Hematopoietic multipotent progenitor cell treated with erythropoietin and hydrocortisone succinate and interleukin-3 and kit ligand, for 4 days (in vitro differentiated cells): ENCODE measurements around the gene COL9A3.

Experiments used
- DNase-seq: peaks from one replicate; pipeline ENCODE4 v3.0.0-alpha.2; 2015

COL9A3 gene

DNA sequence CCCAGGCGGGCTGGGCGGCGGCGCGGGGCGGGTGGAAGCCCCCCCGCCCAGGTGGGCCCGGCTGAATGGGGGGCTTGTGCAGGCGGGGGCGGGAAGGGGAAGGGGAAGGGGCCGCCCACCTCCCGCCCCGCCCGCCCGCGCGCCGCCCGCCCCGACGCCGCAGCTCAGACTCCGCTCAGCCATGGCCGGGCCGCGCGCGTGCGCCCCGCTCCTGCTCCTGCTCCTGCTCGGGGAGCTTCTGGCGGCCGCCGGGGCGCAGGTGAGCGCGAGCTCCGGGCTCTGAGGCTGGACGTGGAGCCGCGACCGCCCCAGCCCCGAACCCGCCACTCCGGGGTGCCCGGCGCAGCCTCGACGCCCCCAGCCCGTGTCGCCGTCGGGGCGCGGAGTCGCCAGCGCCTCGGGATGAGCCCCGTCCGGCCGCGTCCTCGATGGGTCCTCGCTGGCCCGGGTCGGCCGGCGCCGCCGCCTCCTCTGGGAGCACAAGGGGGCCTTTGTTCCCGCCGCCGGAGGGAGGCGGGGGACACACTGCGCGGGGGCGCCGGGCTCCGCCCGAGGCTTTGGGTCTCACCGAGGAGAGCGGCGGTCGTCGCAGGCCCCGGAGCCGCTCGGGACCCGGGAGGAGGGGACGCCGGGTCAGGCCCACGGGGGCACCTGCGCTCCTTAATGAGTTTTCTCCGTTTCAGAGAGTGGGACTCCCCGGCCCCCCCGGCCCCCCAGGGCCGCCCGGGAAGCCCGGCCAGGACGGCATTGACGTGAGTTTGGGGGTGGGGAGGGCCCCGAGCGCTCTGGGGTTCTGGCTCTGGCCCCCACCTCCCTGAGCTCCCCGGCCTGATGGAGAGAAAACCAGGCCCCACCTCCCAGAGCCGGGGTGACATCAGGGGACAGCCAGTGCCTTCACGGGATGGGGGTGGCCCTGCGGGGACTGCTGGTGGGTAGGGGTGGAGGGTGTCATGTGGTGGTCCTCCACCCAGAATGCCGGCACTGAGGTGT, at the start of gene COL9A3:
Gene COL9A3, plus strand, starts transcription at position 167 of the 990 bp plus-strand sequence. Its CDS starts 15 bp downstream, at position 182.
- no peak for DNase-seq

DNA sequence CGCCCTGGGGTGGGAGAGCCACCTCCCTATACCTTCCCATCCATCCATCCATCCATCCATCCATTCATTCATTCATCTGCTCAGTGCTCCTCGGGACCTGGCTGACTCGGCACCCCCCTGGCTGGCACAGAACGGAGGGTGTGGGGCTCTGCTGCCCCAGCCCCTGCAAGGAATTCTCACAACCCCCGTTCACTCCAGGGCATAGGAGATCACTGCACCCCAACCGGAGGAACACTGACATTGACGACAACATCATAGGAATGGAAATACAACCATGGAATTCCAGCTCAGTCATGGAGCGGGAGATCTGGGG, 48.7 kb upstream of the COL9A3 start:
- DNase-seq, result no peak

DNA sequence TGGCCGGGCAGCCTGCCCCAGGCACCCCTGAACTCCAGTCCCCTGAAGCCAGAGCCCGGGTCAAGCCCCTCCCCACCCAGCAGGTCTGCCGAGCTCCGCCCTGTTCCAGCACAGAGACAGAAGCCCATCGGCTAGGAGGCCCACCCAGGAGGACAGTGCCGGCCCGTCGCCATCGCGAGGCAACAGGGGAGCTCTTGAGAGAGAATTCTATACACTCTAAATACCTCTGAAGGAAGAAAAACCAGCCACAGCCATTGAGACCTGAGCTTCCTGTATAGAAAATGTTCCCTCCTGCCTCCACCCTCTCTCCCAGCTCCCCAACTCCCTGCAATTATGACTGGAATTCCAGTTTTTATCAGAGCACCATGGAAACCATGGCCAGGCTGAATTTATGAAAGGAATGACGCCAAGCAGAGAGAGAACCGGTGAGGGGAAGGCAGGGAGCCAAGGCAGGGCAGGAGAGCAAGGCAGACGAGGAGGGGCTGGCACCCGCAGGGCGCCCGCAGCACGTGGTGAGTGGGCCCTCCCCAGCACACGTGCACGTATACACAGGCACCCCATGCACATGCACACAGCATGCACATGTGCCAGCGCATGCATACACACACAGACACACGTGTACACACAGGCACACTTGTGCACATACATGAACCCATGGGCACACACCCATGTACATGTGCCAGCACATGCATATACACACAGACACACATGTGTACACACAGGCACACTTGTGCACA, 48.1 kb upstream of the COL9A3 start:
- DNase-seq, result no peak

DNA sequence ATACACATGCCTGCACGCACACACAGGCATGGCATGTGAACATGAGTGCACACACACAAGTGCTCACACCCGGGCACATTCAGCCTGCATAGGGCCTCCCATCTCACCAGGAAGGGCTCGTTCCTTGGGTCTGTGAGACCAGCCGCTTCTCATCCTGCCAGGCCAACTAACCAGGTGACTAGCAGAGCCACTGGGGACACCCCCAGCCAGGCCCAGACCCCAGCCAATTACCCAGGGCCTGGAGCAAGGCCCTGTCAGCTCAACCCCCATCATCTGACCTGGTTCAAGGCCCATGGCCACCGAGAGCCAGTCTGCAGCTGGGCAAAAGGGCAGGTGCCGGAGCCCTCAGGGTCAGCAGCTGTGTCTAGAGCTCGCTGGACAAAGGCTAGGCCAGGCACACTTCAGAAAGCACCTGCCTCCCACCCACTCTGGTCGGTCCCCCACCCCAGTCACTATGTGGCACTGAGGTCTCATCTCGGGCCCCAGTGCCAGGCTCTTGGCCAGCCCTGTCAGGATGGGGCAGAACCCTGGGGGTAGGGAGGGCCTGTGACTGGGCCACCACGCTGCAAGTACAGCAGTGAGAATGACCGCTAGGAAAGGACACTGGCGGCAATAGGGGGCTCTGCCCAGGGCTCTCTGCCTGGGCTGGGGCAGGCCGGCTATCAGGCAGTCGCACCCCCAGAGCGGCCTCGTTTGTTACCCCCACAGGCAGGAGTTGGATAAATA, 47.3 kb upstream of the COL9A3 start:
- DNase-seq, result no peak

DNA sequence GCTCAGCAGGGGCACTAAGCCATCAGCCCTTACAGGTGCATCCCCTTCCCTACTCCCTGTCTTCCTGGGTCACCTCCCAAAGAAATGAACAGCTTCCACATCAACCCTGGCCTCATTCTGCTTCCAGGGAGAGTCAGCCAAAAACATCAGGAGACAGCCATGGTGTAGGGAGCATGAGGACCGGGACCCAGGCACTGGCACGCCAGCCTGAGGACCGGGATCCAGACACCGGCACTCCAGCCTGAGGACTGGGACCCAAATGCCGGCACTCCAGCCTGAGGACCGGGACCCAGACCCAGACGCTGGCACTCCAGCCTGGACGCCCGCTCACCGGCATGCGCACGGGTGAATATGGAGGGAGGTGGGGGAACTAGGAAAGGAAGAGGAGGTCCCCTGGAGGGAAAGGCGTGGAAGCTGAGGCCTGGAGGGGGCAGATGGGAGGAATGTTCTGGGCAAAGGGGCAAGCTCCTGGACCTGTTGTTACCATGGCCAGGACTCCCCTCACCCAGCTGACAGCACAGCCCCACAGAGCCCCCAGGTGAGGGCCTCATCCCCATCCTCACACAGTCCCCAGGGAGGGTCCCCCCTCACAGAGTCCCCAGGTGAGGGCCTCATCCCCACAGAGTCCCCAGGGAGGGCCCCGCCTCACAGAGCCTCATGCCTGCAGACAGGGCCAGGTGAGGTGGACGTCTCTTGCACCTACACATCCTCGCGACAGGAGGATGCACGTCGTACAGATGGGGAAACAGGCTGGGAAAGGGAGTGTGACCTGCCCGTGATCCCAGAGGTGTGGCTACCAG, 46.5 kb upstream of the COL9A3 start:
- no peak for DNase-seq

DNA sequence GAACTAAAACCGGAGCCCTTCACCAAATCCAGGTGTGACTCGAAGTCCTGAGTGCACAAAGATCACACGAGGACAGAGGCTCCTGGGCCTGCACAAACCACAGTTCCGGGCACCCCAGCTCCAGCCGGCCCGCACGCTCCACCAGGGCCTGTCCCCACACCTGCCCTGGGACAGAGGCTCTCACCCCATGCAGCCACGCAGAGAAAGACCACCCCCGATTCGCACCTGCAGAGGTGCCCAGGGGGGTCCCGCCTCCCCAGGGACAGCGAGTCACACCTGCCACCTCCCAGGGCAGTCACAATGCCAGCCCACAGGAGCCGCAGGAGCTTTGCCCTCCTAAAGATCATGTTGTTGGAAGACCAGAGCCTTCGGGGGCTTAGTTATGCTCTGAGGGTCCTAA, 45.9 kb upstream of the COL9A3 start:
- DNase-seq, result no peak

DNA sequence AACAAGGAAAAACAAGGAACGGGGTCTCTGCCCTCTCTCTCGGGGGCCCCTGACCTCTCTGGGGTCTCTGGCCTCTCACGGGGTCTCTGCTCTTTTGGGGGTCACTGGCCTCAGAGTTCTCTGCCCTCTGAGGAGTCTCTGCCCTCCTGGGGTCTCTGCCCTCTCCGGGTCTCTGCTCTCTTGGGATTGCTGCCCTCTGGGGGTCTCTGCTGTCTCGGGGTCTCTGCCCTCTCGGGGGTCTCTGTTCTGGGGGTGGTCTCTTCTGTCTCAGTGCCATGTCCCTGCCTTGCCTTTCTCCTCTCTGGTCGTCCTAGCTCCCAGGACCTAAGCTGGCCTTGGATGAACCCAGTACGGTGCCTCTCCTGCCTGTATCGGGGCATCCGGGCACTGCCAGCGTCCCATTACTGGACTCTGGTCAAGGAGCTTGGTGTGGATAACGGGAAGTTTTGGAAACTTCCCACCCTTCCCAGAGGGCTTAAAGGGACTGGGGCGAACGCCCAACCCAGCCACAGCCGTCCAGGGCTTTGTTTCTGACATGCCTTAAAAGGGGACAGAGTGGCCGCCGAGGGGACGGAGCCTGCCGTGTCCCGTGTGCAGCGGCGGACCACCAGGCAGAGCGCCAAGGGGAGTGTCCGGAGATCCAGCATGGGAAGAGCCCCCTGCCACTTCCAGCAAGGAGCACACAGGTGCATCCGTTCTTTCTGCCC, 45.3 kb upstream of the COL9A3 start:
- DNase-seq, result no peak

DNA sequence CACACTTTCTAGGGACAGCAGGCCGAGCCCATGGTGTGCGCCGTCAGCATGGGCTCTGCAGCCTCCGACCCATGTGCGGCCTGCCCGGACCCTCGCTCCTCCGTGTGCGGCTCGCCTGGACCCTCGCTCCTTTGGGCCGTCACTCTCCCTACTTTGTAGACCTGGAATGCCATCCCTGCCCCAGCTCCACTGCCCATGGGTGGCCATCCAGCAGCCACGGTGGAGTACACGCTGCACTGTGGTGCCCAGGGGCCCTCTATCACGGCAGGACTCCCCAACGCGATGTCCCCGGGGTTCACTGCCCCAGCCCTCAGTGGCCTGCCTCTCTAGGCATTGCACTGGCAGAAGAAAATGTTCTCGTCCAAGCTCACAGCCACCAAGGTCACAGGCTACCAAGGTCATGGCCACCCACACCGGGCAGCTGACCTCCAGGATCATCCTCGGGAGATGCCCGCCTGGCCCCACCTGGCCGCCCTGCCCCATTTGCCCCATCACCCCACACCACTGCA, 44.7 kb upstream of the COL9A3 start:
- DNase-seq, result no peak

DNA sequence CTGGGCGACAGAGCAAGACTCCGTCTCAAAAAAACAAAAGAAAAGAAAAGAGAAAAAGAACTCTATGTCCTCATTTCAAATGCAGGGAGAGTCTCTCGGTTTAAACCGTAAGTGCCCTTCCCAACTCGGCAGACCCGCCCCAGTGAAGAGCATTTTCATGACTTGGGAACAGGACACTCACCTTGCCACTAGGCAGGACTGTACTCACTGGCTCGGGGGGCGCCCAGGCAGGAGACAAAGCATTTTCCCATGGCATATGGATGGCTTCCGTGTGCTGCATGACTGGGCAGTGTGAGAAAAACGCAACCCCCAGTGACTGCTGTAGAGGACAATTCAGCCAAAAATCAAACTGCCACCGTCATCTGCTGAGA, 44.2 kb upstream of the COL9A3 start:
- no peak for DNase-seq

DNA sequence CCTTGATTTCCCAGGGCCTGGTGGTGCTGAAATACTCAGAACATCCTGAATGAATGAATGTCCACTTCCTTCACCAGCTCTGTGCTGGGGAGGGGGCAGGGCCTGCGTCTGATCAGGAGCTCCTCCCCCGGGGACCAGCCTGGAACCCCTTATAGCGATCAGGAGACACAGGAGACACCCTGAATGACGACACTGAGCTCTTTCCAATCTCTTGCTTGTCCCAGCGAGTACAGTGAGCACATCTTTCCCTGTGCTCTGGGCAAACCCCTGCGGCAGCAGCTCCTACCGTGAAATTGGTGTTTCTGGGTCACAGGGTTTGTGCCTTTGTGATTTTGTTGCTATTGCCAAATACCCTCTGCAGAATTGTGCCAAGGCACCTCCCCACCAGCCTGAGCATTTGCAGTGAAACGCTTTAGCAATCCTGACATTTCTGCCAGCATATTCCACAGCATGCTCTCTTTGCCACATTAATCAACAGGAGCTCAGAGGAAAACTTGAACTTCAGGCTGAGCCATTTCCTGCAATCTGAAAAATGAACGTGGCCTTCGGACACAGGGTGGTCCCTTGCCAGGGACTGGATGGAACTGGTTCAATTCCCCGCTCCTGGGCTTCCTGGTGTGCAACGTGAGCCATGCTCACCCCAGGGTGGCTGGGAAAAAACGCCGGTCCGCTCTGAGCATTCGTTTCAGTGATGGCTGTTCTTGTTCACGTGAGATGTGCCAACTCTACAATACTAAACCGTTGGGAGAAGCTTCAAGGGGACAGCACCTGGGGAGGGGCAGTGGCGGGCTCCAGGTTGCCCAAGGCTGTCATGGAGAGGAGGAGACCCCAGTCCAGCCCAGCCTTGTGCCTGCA, 43.6 kb upstream of the COL9A3 start:
- no peak for DNase-seq

DNA sequence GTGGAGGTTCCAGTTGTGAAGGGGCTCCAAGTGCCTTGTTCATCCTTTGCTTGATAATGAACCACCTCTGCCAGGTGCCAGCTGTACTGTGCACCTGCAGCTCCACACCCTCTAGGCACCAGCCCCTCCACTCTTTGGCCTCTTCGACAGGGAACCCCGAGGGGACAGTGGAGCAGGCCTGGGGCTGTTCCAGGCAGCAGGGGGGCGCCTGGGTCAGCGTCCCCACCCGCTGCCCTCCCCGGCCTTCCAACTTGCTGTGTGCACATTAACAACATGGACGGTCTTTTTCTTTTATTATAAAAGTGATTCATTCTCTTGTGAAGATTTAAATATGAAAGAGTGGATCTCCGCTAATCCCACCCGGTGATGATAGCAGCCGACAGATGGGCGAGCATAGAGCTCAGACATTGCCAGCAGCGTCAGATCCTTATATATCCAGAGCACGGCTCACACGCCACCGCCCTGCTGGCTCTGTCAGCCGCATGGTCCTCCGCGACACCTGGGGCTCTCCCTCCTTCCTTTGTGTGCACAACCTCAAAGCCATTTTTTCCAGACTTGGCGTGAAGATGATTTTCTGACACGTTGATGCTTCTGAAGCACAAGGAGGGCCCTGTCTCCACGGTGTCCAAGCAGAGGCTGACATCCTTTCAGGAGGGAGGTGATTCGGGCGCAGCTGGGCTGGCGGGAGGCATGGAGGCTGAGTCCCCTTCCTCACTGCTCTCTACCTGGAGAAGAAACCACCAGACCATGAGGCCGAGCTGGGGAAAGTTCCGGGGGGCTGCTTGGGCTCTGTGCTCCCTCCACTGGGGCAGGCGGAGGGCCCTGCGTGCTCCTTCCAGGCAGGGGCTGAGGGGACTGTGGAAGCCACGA, 42.8 kb upstream of the COL9A3 start:
- DNase-seq, result no peak

DNA sequence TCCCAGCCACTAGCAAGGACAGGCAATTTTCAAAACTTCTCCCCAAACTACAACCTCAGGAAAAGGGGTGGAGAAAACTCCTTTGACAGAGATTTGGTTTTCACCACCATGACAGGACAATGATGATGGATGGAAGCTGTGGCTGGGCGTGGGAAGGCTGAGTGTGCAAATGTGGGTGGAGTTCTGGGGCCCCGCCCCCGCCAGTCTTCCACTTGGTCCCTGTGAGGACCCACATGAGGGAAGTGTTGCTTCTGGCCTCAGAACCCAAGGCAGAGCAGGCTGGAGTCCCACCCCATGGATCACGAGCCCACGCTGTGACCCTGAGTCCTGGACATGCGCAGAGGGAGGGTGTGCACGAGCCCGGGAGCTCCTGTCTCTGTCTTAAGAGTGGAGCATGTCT, 42.1 kb upstream of the COL9A3 start:
- DNase-seq, result peak; percentile 37

DNA sequence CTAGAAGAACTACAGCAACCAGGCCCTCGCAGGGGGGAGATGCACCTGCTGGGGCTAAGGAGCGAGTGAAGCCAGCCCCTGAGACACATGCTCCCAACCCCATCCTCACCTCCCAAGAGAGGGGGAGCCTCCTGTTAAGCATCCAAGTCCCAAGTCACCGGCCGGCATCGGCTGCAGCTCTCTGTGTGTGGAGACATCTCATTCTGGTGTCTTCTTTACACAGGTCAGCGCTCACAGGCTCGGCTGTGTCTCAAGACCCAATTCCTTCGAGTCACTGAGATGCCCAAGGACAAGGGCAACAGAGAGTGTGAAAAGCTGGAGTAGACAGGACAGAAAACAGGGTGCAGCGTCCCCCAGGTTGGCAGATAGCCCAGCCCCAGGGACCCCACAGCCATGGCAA, 41.6 kb upstream of the COL9A3 start:
- DNase-seq, result no peak

DNA sequence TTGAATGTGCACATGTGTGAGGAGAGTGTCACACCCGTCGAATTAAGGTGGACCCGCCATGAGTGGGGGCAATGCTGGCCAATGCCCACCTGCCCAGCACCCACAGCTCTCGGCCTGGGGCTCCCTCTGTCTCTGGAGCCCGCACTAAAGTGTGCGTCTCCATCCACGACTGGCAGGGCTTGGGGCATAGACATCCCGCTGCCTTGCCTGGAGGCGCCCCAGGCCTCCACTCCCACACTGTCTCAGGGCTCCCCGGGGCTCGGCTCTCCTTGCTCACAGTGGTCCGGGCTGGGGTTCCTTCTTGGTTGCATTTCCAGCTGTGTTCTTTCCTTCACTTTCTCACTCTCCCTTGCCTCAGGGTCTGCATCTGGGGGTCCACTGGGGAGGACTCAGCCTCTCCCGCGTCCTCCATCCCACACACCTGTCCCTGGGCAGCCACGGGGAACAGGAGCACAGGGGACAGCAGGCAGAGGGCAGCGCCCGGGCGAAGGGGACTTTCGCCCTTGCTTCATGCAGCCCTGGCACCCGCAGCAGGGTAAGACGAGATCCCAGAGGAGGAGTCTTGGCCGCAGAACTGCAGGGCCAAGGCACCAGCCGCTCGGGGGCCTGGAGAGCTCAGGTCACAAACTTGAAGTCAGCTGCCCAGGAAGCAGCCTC, 40.7 kb upstream of the COL9A3 start:
- no peak for DNase-seq

DNA sequence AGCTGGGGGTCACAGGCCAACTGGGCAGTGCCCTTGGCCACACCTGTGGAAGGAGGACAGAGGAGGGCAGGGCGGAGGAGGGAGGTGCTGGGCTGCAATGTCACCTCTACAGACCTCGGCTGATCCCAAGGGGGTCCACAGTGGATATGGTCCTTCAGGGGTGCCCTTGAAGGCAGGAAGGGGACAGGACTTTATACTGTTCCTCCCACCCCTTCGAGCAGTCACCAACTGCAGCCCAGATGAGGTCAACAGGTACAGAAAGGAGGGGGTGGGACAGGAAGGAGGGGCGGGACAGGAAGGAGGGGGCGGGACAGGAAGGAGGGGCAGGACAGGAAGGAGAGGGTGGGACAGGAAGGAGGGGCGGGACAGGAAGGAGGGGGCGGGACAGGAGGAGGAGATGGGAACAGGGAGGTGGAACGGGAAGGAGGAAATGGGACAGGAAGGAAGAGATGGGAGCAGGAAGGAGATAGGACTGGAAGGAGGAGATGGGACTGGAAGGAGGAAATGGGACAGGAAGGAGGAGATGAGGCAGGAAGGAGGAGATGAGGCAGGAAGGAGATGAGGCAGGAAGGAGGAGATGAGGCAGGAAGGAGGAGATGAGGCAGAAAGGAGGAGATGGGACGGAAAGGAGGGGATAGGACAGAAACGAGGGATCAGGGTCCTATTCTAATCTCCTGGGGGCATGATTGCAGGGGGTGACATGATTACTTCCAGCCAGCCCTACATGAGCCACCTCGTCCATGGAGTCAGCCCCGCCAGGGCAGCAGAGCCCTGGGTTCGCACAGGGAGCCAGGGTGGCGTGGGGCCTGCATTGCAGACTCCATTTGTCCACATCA, 39.9 kb upstream of the COL9A3 start:
- DNase-seq, result peak; percentile 65

DNA sequence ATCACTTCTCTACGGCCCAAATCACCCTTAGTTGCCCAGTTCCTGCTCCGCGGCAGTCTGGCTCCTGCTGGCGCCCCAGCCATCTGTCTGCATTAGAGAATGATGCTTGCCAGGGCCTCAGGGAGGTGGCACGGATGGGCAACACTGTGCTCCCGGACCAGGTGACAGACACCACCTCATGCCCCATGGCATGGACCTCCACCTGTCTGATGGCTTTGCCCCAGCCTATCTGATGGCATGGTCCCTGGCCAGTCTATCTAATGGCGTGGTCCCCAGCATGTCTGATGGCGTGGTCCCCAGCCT, 39.4 kb upstream of the COL9A3 start:
- DNase-seq, result no peak

DNA sequence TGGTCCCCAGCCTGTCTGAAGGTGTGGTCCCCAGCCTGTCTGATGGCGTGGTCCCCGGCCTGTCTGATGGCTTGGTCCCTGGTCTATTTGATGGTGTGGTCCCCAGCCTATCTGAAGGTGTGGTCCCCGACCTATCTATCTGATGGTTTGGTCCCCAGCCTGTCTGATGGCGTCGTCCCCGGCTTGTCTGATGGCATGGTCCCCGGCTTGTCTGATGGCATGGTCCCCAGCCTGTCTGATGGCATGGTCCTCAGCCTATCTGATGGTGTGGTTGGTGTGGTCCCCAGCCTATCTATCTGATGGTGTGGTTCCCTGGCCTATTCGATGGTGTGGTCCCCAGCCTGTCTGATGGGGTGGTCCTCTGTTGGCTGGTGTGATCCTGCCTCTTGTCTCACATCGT, 38.8 kb upstream of the COL9A3 start:
- no peak for DNase-seq

DNA sequence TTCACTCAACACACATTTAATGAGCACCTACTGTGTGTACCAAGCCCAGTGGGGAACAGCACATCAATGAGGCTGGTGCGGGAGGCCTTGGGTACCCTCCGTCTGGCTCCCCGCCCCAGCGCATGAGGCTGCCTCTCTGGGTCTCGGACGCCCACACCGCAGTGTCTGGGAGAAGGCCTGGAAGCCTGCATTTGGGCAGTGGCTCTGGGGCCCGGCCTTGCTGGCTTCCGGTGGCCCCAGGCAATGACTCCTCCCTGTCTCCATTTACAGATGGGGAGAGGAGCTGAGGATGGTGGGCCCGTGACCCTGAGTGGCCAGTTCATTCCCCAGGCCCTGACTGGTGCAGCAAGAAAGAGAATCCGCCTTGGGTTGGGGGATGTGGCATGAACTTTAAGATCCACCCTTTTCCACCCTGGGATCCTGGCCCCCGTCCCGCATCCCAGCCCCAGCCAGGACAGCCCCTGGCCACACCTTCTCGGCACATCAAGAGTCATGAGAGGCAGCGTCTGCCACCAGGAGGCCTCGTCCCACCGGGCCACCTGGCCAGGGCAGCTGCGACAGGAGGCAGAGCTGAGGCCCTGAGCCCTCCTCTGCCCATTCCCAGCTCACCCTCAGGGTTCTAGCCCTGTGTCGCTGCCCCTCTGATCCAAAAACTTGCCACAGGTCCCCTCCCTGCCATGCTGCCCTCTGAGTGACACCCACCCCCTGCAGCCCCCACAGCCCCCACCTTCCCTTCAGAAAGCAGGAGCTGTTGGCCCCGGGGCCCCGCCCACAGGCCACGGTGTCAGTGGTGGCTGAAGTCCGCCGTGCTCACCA, 38.0 kb upstream of the COL9A3 start:
- no peak for DNase-seq
